ENCODE results near the gene MESP1. TPM values are rescaled to one million over a fixed set of nuclear protein-coding genes. Genes with fewer than 3 reads are reported as not detected.

Gene MESP1
- polyA plus RNA-seq, 3 donors = 0.04 to 1.2 (median 0.06) TPM

DNA sequence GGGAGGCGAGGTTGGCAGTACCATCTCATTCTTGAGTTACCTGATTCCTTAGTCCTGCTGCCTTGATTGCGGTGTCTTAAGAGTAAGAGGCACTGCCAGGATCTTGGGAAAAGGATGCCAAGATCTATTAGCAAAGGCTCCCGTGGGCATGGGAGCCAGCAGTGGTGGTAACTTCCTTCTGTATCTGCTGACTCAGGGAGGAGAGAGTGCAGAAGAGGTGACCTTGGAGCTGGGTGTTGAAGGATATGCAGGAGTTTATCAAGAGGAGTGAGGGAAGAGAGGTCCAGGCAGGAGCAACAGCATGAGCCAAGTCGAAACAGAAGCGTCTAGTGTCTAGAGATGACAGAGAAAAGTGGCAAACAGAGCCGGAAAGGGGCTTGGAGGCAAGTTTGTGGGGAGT is 29.6 kb upstream of the MESP1 start:
- H3K4me1 Mint-ChIP-seq = peaks cover 41% of the 10 kb centered on the region

GRCh38 chr15:89778861-89779260 is 27.8 kb upstream of the MESP1 start:
- Histone ChIP-seq H3K4me3 (replicated peaks in 1 of 3; ENCODE audit: low read depth in 2 of 3, low read length in 3 of 3) (no peak overlapping the region), H3K27me3 (ENCODE audit: control insufficient read depth in 2 of 2, insufficient read depth in 2 of 2, low read length in 2 of 2) (peaks cover 0 to 11% of the 10 kb centered on the region in 2 donors), H3K9ac (ENCODE audit: insufficient read depth, low read length, poor library complexity, severe bottlenecking) (no peak overlapping the region), H4K20me1 (ENCODE audit: insufficient read depth, low read length) (peaks cover 6% of the 10 kb centered on the region), H3K79me2 (ENCODE audit: insufficient read depth, low read length) (no peaks in the 10 kb centered on the region), H3K4me1 (ENCODE audit: control insufficient read depth in 1 of 2, insufficient read depth in 2 of 2, low read length in 2 of 2) (peaks cover 38 to 58% of the 10 kb centered on the region in 2 donors), H3K9me3 (replicated peaks in 1 of 2; ENCODE audit: control insufficient read depth in 1 of 2, insufficient read depth in 1 of 2, low read length in 2 of 2) (no peaks in the 10 kb centered on the region), H3K27ac (ENCODE audit: low read depth in 1 of 2, low read length in 2 of 2) (no peak overlapping the region), H3K4me2 (replicated peaks; ENCODE audit: extremely low read depth, low read length, poor library complexity, severe bottlenecking) (no peak overlapping the region), H2AFZ (ENCODE audit: insufficient read depth, low read depth, low read length, poor library complexity, severe bottlenecking) (no peak overlapping the region), H3K36me3 (replicated peaks in 1 of 2; ENCODE audit: control insufficient read depth in 1 of 2, insufficient read depth in 2 of 2, low read length in 2 of 2) (no peaks in the 10 kb centered on the region)
- H3K9me3 Mint-ChIP-seq = no peaks in the 10 kb centered on the region
- intact Hi-C loops (cut with micrococcal nuclease) = no loop called here
- H3K27me3 Mint-ChIP-seq (ENCODE audit: low read depth in 3 of 3) = peaks cover 2 to 14% (median 8%) of the 10 kb centered on the region in 3 donors
- 89% methylated on average over 3 of the region's 4 CpGs for WGBS (ENCODE audit: insufficient coverage)
- peaks cover 41% of the 10 kb centered on the region for H3K4me1 Mint-ChIP-seq
- H3K4me3 Mint-ChIP-seq = no peak overlapping the region
- TF ChIP-seq CTCF (IDR thresholded peaks at IDR 0.05) = no peak
- H3K27ac Mint-ChIP-seq = no peak overlapping the region
- H3K36me3 Mint-ChIP-seq = peaks cover under 1 to 3% of the 10 kb centered on the region in 2 donors
- no peak for DNase-seq

More for the DNA sequence above, 29.6 kb upstream of the MESP1 start:
- H3K4me3 ChIP-seq (replicated peaks in 1 of 3; ENCODE audit: low read depth in 2 of 3, low read length in 3 of 3) = peak overlapping the region in 1 of 3 experiments; percentile 39
- 78% methylated on average over 6 of the region's 6 CpGs for WGBS (ENCODE audit: insufficient coverage)
- no peak for TF ChIP-seq CTCF (IDR thresholded peaks at IDR 0.05)
- H2AFZ ChIP-seq (ENCODE audit: insufficient read depth, low read depth, low read length, poor library complexity, severe bottlenecking) = no peak overlapping the region
- Mint-ChIP-seq H3K36me3 (peaks cover 14 to 18% of the 10 kb centered on the region in 2 donors), H3K27ac (peak overlapping the region; percentile 84 to 96 (median 94)), H3K9me3 (no peaks in the 10 kb centered on the region), H3K4me3 (peak overlapping the region in 1 of 2 donors; percentile 70), H3K27me3 (ENCODE audit: low read depth in 3 of 3) (peaks cover 2 to 9% (median 8%) of the 10 kb centered on the region in 3 donors)
- no peaks in the 10 kb centered on the region for H3K9me3 ChIP-seq (replicated peaks in 1 of 2; ENCODE audit: control insufficient read depth in 1 of 2, insufficient read depth in 1 of 2, low read length in 2 of 2)
- H3K4me2 ChIP-seq (replicated peaks; ENCODE audit: extremely low read depth, low read length, poor library complexity, severe bottlenecking) = peak overlapping the region; percentile 38
- intact Hi-C loops (cut with micrococcal nuclease) = loop anchor here in 1 of 2 donors (2.0 to 5.0 kb wide), 2 partner anchors 40 to 67 kb away; no protein-coding TSS in a partner anchor
- peaks cover 23% of the 10 kb centered on the region for H4K20me1 ChIP-seq (ENCODE audit: insufficient read depth, low read length)
- H3K27ac ChIP-seq (ENCODE audit: low read depth in 1 of 2, low read length in 2 of 2) = peak overlapping the region; percentile 36 to 78
- no peak overlapping the region for H3K9ac ChIP-seq (ENCODE audit: insufficient read depth, low read length, poor library complexity, severe bottlenecking)
- H3K27me3 ChIP-seq (ENCODE audit: control insufficient read depth in 2 of 2, insufficient read depth in 2 of 2, low read length in 2 of 2) = peaks cover 0 to 10% of the 10 kb centered on the region in 2 donors
- H3K79me2 ChIP-seq (ENCODE audit: insufficient read depth, low read length) = no peaks in the 10 kb centered on the region
- peaks cover 17% of the 10 kb centered on the region in 2 donors for H3K36me3 ChIP-seq (replicated peaks in 1 of 2; ENCODE audit: control insufficient read depth in 1 of 2, insufficient read depth in 2 of 2, low read length in 2 of 2)
- DNase-seq = peak in 1 of 3 donors; percentile 51
- H3K4me1 ChIP-seq (ENCODE audit: control insufficient read depth in 1 of 2, insufficient read depth in 2 of 2, low read length in 2 of 2) = peaks cover 38 to 58% of the 10 kb centered on the region in 2 donors

All from CD14-positive monocyte (primary cell).